Activated naive CD4-positive, alpha-beta T cell treated with anti-CD3 and anti-CD28 coated beads, Interleukin-2, amount 10 ng/mL, durations not matched to agents 7 days and 5 days (primary cell): ENCODE measurements around the gene TTC39C.

Source experiments
- CTCF ChIA-PET: fragments of 350-600 bp; sonication (Branson Sonifier 250); formaldehyde crosslinking; loops from one replicate; lab custom pipeline; 2021; ENCODE audit warnings: antibody characterized with exemption; lab: Charles Lee
- DNase-seq: peaks from one replicate; pipeline ENCODE4 v3.0.0-alpha.2; 2020
- H3K27ac Mint-ChIP-seq: one replicate; pipeline ENCODE4 v1.8.0; 2021; ENCODE audit warnings: mild to moderate bottlenecking, moderate library complexity, mixed read lengths
- H3K27me3 Mint-ChIP-seq: one replicate; pipeline ENCODE4 v1.8.0; 2021; ENCODE audit warnings: mild to moderate bottlenecking, mixed read lengths
- H3K36me3 Mint-ChIP-seq: one replicate; pipeline ENCODE4 v1.8.0; 2021; ENCODE audit warnings: mixed read lengths
- H3K4me1 Mint-ChIP-seq: one replicate; pipeline ENCODE4 v1.8.0; 2021; ENCODE audit warnings: mixed read lengths
- H3K4me3 Mint-ChIP-seq: one replicate; pipeline ENCODE4 v1.8.0; 2021; ENCODE audit warnings: mild to moderate bottlenecking, moderate library complexity, mixed read lengths
- H3K9me3 Mint-ChIP-seq: one replicate; pipeline ENCODE4 v1.8.0; 2021; ENCODE audit warnings: mixed read lengths

The TTC39C gene

DNA sequence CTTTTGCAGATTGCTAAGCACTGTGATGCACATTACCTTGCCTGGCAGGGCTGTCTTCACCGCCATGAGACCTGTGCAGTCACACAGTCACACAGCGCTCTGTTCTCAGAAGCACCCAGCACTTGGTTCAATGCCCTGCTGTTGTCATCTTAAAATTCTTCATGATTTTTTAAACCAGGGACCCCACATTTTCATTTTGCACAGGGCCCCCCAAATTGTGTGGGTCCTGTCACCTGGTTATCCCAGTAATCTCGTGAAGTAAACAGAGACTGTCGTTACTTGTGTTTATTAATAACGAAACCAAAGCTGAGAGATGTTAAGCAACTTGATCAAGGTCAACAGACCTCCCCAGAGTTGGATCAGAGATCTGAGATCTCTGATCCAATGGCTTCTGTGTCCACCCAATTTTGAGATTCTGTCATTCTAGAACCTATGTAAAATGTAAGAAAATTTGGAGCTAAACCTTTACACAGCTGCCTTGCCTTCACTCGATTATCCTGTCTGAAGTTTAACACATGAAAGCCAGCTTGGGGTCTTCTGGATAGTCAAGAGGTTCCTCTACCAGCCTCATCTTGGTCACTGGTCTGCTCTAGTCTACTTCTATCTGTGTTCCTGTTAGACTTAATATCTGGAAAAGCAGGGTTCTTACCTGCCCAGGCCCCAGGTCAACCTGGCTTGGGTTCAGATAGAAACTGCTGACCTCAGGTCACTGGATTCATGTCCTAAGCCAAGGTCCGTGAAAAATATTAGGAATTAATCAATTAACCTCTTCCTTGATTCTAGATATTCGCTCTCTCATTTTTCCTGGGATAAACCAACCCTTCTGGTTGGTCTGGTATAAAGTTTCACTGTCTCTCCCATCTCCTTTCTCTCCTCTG lies 13.7 kb upstream of the TTC39C start:
- Mint-ChIP-seq H3K4me1 (peaks cover 57% of the 10 kb centered on the region), H3K4me3 (no peak overlapping the region), H3K9me3 (peaks cover 3% of the 10 kb centered on the region), H3K36me3 (peaks cover 20% of the 10 kb centered on the region), H3K27me3 (no peaks in the 10 kb centered on the region), H3K27ac (no peak overlapping the region)
- no peak for DNase-seq
- CTCF ChIA-PET: no interaction called here

DNA sequence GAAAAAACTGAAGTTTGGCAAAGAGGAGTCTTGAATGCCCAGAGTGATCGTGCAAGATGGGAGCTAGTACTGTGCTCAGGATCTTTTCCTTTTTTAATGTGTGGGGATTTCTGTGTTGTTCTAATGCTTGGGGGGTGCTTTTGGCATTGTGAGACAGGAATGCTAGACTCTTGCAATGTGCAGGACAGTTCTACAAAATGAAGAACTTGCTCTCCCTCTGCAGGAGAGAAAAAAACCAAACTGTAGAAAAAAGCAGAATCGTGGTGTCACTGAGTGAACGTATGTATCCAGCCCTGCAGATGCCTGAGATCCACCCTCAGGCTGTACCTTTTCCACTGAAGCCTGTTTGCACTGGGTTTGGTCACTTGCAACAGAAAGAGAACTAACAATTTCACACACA lies 12.1 kb upstream of the TTC39C start:
- no peak for DNase-seq
- H3K27me3 Mint-ChIP-seq: no peaks in the 10 kb centered on the region
- H3K27ac Mint-ChIP-seq: no peak overlapping the region
- H3K36me3 Mint-ChIP-seq: peaks cover 16% of the 10 kb centered on the region
- H3K9me3 Mint-ChIP-seq: peaks cover 3% of the 10 kb centered on the region
- peaks cover 54% of the 10 kb centered on the region for H3K4me1 Mint-ChIP-seq
- CTCF ChIA-PET: no interaction called here
- H3K4me3 Mint-ChIP-seq: no peak overlapping the region

GRCh38 chr18:24003288-24003687 lies 11.3 kb upstream of the TTC39C start:
- Mint-ChIP-seq H3K27me3 (no peaks in the 10 kb centered on the region), H3K9me3 (peaks cover 3% of the 10 kb centered on the region), H3K36me3 (peaks cover 16% of the 10 kb centered on the region), H3K27ac (no peak overlapping the region), H3K4me1 (peaks cover 59% of the 10 kb centered on the region), H3K4me3 (no peak overlapping the region)
- DNase-seq: no peak
- CTCF ChIA-PET: no interaction called here

GRCh38 chr18:24003903-24004640 lies 10.5 kb upstream of the TTC39C start:
- CTCF ChIA-PET: no interaction called here
- no peak for DNase-seq
- no peaks in the 10 kb centered on the region for H3K27me3 Mint-ChIP-seq
- peaks cover 18% of the 10 kb centered on the region for H3K36me3 Mint-ChIP-seq
- H3K27ac Mint-ChIP-seq: peak overlapping the region; percentile 71
- peaks cover 62% of the 10 kb centered on the region for H3K4me1 Mint-ChIP-seq
- H3K4me3 Mint-ChIP-seq: no peak overlapping the region
- peaks cover 3% of the 10 kb centered on the region for H3K9me3 Mint-ChIP-seq

GRCh38 chr18:24006712-24007313 lies 7.7 kb upstream of the TTC39C start:
- Mint-ChIP-seq H3K9me3 (no peaks in the 10 kb centered on the region), H3K27me3 (no peaks in the 10 kb centered on the region), H3K4me3 (no peak overlapping the region), H3K36me3 (peaks cover 13% of the 10 kb centered on the region), H3K4me1 (peaks cover 70% of the 10 kb centered on the region), H3K27ac (no peak overlapping the region)
- CTCF ChIA-PET: no interaction called here
- DNase-seq: no peak

- CTCF ChIA-PET: interaction anchor here (1.1 to 1.3 kb wide), 3 partner anchors 10 to 181 kb away, joined by 3 to 4 read pairs (median 3); no protein-coding TSS in a partner anchor
- Mint-ChIP-seq H3K27me3 (no peaks in the 10 kb centered on the region), H3K9me3 (no peaks in the 10 kb centered on the region), H3K4me1 (peaks cover 66% of the 10 kb centered on the region), H3K4me3 (peak overlapping the region; percentile 35), H3K36me3 (peaks cover 6% of the 10 kb centered on the region), H3K27ac (peak overlapping the region; percentile 97)
- no peak for DNase-seq
Measured at GRCh38 chr18:24009246-24009645, 5.3 kb upstream of the TTC39C start.

DNA sequence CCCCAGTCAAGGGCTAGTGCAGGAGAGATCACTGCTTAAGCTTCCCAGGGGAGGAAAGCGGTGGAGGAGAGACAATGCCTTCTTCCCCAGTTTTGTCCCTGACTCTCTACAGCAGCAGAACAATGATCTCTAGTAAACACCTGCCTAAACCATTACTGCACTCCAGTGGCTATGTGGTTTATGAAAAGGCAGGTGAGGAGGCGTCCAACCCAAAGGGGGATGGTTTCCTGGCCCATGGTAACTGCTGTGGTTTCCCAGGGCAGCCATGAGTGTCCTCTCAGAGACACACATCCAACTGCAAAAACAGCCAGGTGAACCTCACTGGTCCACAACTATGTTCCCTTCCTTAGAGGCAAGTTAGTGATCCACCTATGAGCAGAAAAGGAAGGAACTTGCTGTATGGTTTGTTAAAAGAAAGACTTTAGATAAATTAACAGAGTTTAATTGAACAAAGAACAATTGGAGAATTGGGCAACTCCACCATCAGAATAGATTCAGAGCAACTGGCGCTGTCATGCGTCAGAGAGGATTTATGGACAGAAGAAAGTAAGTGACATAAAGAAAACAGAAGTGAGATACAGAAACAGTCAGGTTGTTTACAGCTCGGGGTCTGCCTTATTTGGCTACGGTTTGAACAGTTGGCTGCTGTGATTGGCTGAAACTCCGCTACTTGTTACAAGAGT lies 4.8 kb upstream of the TTC39C start:
- peak overlapping the region; percentile 97 for H3K27ac Mint-ChIP-seq
- no peaks in the 10 kb centered on the region for H3K27me3 Mint-ChIP-seq
- CTCF ChIA-PET: interaction anchor here (1.0 to 1.7 kb wide), 6 partner anchors 11 to 185 kb away, joined by 3 to 8 read pairs (median 4); no protein-coding TSS in a partner anchor
- peaks cover 62% of the 10 kb centered on the region for H3K4me1 Mint-ChIP-seq
- DNase-seq: peak; percentile 66
- H3K36me3 Mint-ChIP-seq: peaks cover 6% of the 10 kb centered on the region
- peak overlapping the region; percentile 35 for H3K4me3 Mint-ChIP-seq
- H3K9me3 Mint-ChIP-seq: no peaks in the 10 kb centered on the region

DNA sequence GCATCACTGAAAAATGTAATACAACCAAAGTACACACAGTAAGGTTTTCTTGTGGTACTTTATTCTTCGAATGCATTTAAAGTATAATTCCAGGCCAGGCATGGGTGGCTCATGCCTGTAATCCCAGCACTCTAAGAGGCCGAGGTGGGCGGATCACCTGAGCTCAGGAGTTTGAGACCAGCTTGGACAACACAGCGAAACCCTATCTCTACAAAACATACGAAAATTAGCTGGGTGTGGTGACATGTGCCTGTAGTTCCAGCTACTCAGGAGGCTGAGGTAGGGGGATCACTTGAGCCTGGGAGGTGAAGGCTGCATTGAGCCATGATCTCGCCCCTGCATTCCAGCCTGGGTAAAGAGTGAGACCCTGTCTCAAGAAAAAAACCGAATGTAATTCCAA lies 3.9 kb upstream of the TTC39C start:
- Mint-ChIP-seq H3K4me3 (peak overlapping the region; percentile 62), H3K27ac (peak overlapping the region; percentile 97), H3K36me3 (peaks cover 9% of the 10 kb centered on the region), H3K27me3 (no peaks in the 10 kb centered on the region), H3K4me1 (peaks cover 58% of the 10 kb centered on the region), H3K9me3 (no peaks in the 10 kb centered on the region)
- CTCF ChIA-PET: interaction anchor here (1.0 to 1.7 kb wide), 6 partner anchors 12 to 185 kb away, joined by 3 to 8 read pairs (median 4); no protein-coding TSS in a partner anchor
- DNase-seq: no peak

- CTCF ChIA-PET: interaction anchor here (1.2 to 1.7 kb wide), 5 partner anchors 11 to 186 kb away, joined by 3 to 8 read pairs (median 4); no protein-coding TSS in a partner anchor
- peak; percentile 52 for DNase-seq
Measured at GRCh38 chr18:24011123-24011917, 3.2 kb upstream of the TTC39C start.

GRCh38 chr18:24013051-24013450 lies 1.5 kb upstream of the TTC39C start:
- CTCF ChIA-PET: no interaction called here
- no peak for DNase-seq
- Mint-ChIP-seq H3K36me3 (peaks cover 28% of the 10 kb centered on the region), H3K27me3 (no peaks in the 10 kb centered on the region), H3K9me3 (no peaks in the 10 kb centered on the region), H3K27ac (peak overlapping the region; percentile 97), H3K4me1 (peaks cover 75% of the 10 kb centered on the region), H3K4me3 (peak overlapping the region; percentile 62)

More at GRCh38 chr18:24011123-24011917, 3.2 kb upstream of the TTC39C start:
- H3K27me3 Mint-ChIP-seq: no peaks in the 10 kb centered on the region
- peaks cover 16% of the 10 kb centered on the region for H3K36me3 Mint-ChIP-seq
- peaks cover 60% of the 10 kb centered on the region for H3K4me1 Mint-ChIP-seq
- H3K9me3 Mint-ChIP-seq: no peaks in the 10 kb centered on the region
- peak overlapping the region; percentile 97 for H3K27ac Mint-ChIP-seq
- H3K4me3 Mint-ChIP-seq: peak overlapping the region; percentile 62

DNA sequence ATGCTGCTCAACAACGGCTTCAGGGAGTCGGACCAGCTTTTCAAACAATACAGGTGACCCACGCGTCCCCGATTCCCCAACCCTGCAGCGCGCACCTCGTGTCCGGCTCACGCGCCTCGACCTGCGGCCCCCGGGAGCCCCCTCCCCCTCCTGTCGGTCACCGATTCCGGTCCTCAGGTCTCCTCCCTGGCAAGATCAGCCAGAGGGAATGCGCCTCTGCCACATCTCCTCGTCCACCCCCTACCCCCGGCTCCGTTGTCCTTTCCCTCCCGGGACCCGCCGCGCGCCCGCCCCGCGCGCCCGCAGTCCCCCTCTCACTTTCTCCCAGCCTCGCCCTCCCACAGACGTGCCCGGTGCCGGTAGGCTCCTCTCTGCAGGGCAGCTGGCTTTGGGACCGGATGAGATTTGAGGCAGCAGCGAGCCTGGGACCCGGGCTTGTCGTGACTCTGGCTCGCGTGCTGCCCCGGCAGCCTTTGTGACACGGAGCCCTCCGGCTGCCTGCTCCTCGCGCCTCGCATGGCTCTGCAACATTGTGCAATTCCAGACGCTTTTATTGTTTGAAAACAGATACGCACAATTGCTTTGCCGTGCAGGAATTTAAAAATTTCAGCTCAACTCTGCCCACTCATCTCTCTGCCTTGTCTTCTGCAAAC lies 558 bp downstream of the TTC39C start:
- H3K27ac Mint-ChIP-seq: peak overlapping the region; percentile 96
- H3K9me3 Mint-ChIP-seq: no peaks in the 10 kb centered on the region
- H3K27me3 Mint-ChIP-seq: no peaks in the 10 kb centered on the region
- peaks cover 75% of the 10 kb centered on the region for H3K4me1 Mint-ChIP-seq
- peak overlapping the region; percentile 97 for H3K4me3 Mint-ChIP-seq
- CTCF ChIA-PET: interaction anchor here (1.1 kb wide), 1 partner anchor 62 kb away, joined by 3 read pairs; no protein-coding TSS in a partner anchor
- peaks cover 38% of the 10 kb centered on the region for H3K36me3 Mint-ChIP-seq
- peak; percentile 67 for DNase-seq
